Choroid plexus epithelial cell (primary cell): Measurements from ENCODE around the gene CORT.
A peak's percentile ranks its signal among the peaks of the same experiment; 100 is the strongest.
"Not testable (repeated sequence)": the region's sequence is repeated elsewhere in the genome, so short reads cannot be mapped to it uniquely, and the experiment has no call there.

Experiments
- DNase-seq: peaks from one replicate; pipeline ENCODE4 v3.0.0-alpha.2; 2010; ENCODE audit warnings: low read depth
- H3K4me3 ChIP-seq: 2 replicates; pipeline ENCODE4 v1.5.1; 2011; ENCODE audit warnings: low read depth, mild to moderate bottlenecking, control low read depth, low read length, moderate library complexity
- TF ChIP-seq, protein P1 (sequence below): conservative IDR thresholded peaks from 2 replicates; pipeline ENCODE4 v1.5.1; 2011; ENCODE audit warnings: low read depth, mild to moderate bottlenecking, control low read depth, inconsistent platforms, low read length, moderate library complexity

CORT gene

DNA sequence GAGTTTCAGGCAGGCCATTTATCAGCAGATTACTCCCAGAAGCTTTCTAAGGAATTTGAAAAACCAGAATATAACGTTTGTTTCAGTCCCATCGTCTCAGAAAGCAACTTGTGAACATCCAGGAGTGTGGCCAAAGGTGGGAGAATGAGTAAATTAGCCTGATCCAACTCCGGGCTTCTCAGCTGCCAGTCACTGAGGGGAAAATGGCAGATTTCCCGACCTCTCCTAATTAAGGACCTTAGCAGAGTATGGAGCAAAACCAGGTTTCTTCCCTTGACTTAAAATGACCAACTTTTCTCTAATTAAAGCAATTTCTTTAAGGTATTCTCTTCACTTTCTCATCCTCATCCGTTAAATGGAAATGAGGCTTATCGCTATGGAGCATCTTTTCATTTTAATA lies 1.0 kb downstream of the CORT start:
- no peak for DNase-seq
- no peak overlapping the region for H3K4me3 ChIP-seq
- TF ChIP-seq, protein P1, sequence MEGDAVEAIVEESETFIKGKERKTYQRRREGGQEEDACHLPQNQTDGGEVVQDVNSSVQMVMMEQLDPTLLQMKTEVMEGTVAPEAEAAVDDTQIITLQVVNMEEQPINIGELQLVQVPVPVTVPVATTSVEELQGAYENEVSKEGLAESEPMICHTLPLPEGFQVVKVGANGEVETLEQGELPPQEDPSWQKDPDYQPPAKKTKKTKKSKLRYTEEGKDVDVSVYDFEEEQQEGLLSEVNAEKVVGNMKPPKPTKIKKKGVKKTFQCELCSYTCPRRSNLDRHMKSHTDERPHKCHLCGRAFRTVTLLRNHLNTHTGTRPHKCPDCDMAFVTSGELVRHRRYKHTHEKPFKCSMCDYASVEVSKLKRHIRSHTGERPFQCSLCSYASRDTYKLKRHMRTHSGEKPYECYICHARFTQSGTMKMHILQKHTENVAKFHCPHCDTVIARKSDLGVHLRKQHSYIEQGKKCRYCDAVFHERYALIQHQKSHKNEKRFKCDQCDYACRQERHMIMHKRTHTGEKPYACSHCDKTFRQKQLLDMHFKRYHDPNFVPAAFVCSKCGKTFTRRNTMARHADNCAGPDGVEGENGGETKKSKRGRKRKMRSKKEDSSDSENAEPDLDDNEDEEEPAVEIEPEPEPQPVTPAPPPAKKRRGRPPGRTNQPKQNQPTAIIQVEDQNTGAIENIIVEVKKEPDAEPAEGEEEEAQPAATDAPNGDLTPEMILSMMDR, result no peak

DNA sequence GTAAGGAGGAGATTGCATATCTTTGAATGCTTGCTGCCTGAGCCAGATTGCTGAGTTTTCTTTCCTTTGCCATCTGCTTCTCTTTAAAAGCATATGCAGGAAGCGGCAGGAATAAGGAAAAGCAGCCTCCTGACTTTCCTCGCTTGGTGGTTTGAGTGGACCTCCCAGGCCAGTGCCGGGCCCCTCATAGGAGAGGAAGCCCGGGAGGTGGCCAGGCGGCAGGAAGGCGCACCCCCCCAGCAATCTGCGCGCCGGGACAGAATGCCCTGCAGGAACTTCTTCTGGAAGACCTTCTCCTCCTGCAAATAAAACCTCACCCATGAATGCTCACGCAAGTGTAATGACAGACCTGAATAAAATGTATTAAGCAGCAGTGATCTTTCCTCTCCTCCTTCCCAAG lies 1.5 kb downstream of the CORT start:
- peak; percentile 41 for DNase-seq
- peak overlapping the region; percentile 40 for H3K4me3 ChIP-seq
- TF ChIP-seq, protein P1, result no peak

DNA sequence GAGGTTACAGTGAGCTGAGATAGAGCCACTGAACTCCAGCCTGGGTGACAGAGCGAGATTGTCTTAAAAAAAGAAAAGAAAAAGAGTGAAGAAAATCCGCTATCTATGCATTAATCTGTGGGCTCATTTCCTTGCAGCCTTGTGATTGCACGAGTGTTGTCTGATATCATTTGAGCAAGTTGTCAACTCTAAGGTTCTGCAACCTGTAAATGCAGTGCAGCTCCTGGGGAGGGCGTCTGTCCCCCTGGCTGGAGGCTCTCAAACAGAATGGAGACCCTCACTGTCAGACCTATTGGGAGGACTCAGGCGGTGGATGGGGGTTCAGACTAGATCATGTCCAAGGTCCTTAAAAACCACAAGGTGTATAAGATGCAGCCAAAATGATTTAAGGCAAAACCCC lies 6.2 kb downstream of the CORT start:
- DNase-seq, result no peak
- no peak overlapping the region for H3K4me3 ChIP-seq
- TF ChIP-seq, protein P1, result peak; percentile 17

DNA sequence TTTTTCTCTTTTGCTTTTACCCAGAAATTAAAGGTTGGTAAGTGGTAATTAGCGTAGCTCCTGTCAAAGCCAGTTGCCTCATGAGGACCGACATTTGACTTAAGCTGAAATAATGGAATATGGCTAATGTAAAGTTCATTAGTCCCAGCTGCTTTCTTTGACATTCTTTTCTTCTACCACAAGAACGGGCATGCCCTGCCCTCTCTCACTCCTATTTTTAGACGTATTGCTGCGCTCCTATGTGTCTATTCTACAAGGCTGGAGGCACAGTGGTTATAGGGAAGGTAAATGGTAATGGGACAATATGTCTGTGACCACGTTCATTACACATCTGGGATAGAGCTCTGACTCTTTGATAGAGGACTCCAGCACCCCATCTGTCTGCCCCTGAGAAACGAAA lies 6.8 kb downstream of the CORT start:
- TF ChIP-seq, protein P1, result no peak
- no peak overlapping the region for H3K4me3 ChIP-seq
- DNase-seq, result no peak

DNA sequence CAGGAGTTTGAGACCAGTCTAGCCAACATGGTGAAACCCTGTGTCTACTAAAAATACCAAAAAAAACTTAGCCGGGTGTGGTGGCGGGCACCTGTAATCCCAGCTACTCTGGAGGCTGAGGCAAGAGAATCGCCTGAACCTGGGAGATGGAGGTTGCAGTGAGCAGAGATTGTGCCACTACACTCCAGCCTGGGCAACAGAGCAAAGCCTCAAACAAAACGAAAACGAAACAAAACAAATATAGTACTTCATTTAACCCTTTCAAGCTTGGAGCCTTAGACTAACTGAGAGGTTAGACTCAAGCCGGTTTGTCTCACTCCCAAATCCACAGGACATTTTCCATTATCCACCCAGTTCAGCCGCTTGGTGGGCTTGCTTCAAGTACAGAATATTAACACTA lies 7.6 kb downstream of the CORT start:
- H3K4me3 ChIP-seq, DNase-seq: not testable (repeated sequence)

DNA sequence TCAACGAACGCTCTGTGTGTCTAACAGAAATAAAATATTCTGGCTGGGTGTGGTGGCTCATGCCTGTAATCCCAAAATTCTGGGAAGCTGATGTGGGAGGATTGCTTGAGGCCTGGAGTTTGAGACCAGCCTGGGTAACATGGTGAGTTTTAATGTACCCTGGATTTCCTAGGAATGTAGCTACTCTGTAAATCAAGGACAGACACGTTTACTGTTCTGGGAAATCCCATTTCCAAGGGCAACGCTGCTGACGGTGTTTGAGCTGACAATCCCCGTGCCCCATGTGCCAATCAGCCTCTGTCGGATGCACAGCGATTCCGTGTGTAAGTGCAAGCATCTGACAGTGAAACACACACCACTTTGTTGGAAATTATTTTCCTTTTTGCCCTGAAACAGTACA lies 8.0 kb downstream of the CORT start:
- TF ChIP-seq, protein P1, result no peak
- DNase-seq, result no peak

DNA sequence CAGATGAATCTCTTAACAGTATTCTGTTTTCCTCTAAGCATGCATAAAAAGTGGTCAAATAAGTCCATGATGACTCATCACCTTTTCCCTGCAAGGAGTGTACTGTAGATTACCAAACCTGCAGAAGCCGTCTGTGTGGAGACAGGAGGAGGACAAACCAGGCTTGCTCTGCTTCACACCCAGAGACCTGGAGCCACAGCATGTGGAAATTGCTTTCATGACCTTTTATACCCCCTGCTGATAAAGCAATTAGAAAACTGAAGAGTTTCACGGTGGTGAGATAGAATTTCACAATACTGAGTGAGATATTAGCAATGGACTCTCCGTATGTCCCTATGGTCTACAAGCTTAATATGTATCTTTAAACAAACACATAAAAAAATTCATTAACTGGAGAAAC lies 9.4 kb downstream of the CORT start:
- DNase-seq, result peak; percentile 95
- TF ChIP-seq, protein P1, result no peak
- no peak overlapping the region for H3K4me3 ChIP-seq

More for the DNA sequence above, 8.0 kb downstream of the CORT start:
- H3K4me3 ChIP-seq, result no peak overlapping the region

DNA sequence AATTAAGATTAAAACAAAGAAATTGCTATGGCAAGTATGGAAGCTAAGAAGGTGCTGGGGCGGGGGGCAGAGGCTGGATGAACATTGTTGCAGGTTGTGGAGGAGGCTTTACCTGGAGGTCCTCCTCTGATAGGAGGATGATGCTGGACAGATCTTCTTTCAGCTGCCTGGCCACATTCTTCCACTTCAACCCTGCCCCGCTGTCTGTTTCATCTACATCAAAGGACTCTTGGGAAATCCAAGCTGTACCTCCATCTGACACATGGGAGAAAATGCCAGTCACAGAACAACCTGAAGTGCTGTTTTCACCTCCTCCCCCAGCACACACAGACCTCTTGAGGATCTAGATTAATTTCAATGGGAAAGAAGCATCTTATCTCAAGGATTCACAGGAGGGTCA lies 17.2 kb downstream of the CORT start:
- TF ChIP-seq, protein P1, result no peak
- no peak overlapping the region for H3K4me3 ChIP-seq
- no peak for DNase-seq
